IMR-90 (cell line): Measurements from ENCODE around the gene CORO1A. TPM values are rescaled to one million over a fixed set of nuclear protein-coding genes. Genes with fewer than 3 reads are reported as not detected.
"Not testable (repeated sequence)": the region's sequence is repeated elsewhere in the genome, so short reads cannot be mapped to it uniquely, and the experiment has no call there.

Source experiments
- ATAC-seq: fragments of 200-7000 bp; cut with Tn5 transposase; 2 replicates; pipeline ENCODE4 v1.9.1; 2020; ENCODE audit warnings: low read depth, mild to moderate bottlenecking, moderate library complexity
- BruUV-seq: library from RNA; stranded (reverse); fragments of 400-500 nt; replicated peaks from 2 replicates; lab custom pipeline; 2021; lab: Mats Ljungman, UMichigan
- CTCF ChIA-PET: fragments of 300-600 bp; formaldehyde crosslinking; extraction: SDS; loops from one replicate; lab custom pipeline; 2021; ENCODE audit warnings: antibody characterized with exemption; lab: Yijun Ruan, JAX
- POLR2A ChIA-PET: fragments of 300-600 bp; sonication (Branson Sonifier 250); formaldehyde crosslinking; loops from one replicate; lab custom pipeline; 2022; ENCODE audit warnings: antibody characterized with exemption; ENCODE audit not compliant: unreplicated experiment; lab: Charles Lee
- DNase-seq: peaks from one replicate; pipeline ENCODE4 v3.0.0; 2013
- H2AFZ ChIP-seq: replicated peaks from 2 replicates; pipeline ENCODE3; 2013; ENCODE audit warnings: low read length, mild to moderate bottlenecking; ENCODE audit not compliant: poor library complexity
- H2AK5ac ChIP-seq: 2 replicates; pipeline ENCODE4 v1.6.1; 2013; ENCODE audit warnings: low read depth, low read length, inconsistent platforms
- H2AK9ac ChIP-seq: replicated peaks from 2 replicates; pipeline ENCODE3; 2013; ENCODE audit warnings: mild to moderate bottlenecking, low read depth, low read length, moderate library complexity; ENCODE audit not compliant: poor library complexity
- H2BK120ac ChIP-seq: 2 replicates; pipeline ENCODE4 v1.6.1; 2013; ENCODE audit warnings: low read depth, low read length, inconsistent platforms
- H2BK15ac ChIP-seq: 3 replicates; pipeline ENCODE4 v1.6.1; 2013; ENCODE audit warnings: low read depth, low read length, inconsistent platforms
- H2BK20ac ChIP-seq: 2 replicates; pipeline ENCODE4 v1.6.1; 2013; ENCODE audit warnings: low read depth, mild to moderate bottlenecking, inconsistent platforms, low read length, moderate library complexity
- H2BK5ac ChIP-seq: 2 replicates; pipeline ENCODE4 v1.6.1; 2013; ENCODE audit warnings: mild to moderate bottlenecking, low read depth, low read length, inconsistent platforms; ENCODE audit not compliant: poor library complexity, severe bottlenecking
- H3K14ac ChIP-seq: replicated peaks from 2 replicates; pipeline ENCODE4 v1.6.1; 2013; ENCODE audit warnings: low read depth, low read length, inconsistent platforms
- H3K18ac ChIP-seq: 2 replicates; pipeline ENCODE4 v1.6.1; 2013; ENCODE audit warnings: low read depth, low read length, control low read depth
- H3K23ac ChIP-seq: 2 replicates; pipeline ENCODE4 v1.6.1; 2013; ENCODE audit warnings: low read depth, low read length, inconsistent platforms
- H3K27ac ChIP-seq: 2 replicates; pipeline ENCODE4 v1.5.1; 2013; ENCODE audit warnings: mild to moderate bottlenecking, control low read depth, low read length; ENCODE audit not compliant: insufficient read depth
- H3K27me3 ChIP-seq: 2 replicates; pipeline ENCODE4 v1.6.1; 2013; ENCODE audit warnings: low read length; ENCODE audit not compliant: control insufficient read depth, insufficient read depth
- H3K36me3 ChIP-seq: 2 replicates; pipeline ENCODE4 v1.6.1; 2013; ENCODE audit warnings: low read length, mixed read lengths; ENCODE audit not compliant: control insufficient read depth, insufficient read depth
- H3K4ac ChIP-seq: 2 replicates; pipeline ENCODE4 v1.6.1; 2013; ENCODE audit warnings: low read depth, low read length, inconsistent platforms
- H3K4me1 ChIP-seq: 2 replicates; pipeline ENCODE4 v1.6.1; 2013; ENCODE audit warnings: low read length, mixed read lengths; ENCODE audit not compliant: control insufficient read depth, insufficient read depth
- H3K4me2 ChIP-seq: 2 replicates; pipeline ENCODE4 v1.6.1; 2013; ENCODE audit warnings: low read depth, mild to moderate bottlenecking, control low read depth, low read length, moderate library complexity
- H3K4me3 ChIP-seq: 2 replicates; pipeline ENCODE4 v1.5.1; 2013; ENCODE audit warnings: low read depth, mild to moderate bottlenecking, control low read depth, low read length, moderate library complexity; ENCODE audit not compliant: insufficient read depth
- H3K56ac ChIP-seq: 2 replicates; pipeline ENCODE4 v1.6.1; 2013; ENCODE audit warnings: low read length, inconsistent platforms; ENCODE audit not compliant: insufficient read depth; ENCODE audit errors: extremely low read depth
- H3K79me1 ChIP-seq, 2 experiments: 2 replicates each; pipeline ENCODE4 v1.6.1; 2013; ENCODE audit warnings: low read length in 2 of 2, inconsistent platforms in 1 of 2, low read depth in 1 of 2
- H3K9ac ChIP-seq: 2 replicates; pipeline ENCODE4 v1.6.1; 2013; ENCODE audit warnings: low read depth, low read length, control low read depth
- H3K9me1 ChIP-seq: 2 replicates; pipeline ENCODE4 v1.6.1; 2013; ENCODE audit warnings: low read length, inconsistent platforms; ENCODE audit not compliant: insufficient read depth
- H3K9me3 ChIP-seq: 2 replicates; pipeline ENCODE4 v1.6.1; 2013; ENCODE audit warnings: low read length; ENCODE audit not compliant: control insufficient read depth, insufficient read depth
- H4K20me1 ChIP-seq: 2 replicates; pipeline ENCODE4 v1.6.1; 2013; ENCODE audit warnings: low read length, inconsistent platforms; ENCODE audit not compliant: insufficient read depth
- H4K5ac ChIP-seq: 2 replicates; pipeline ENCODE4 v1.6.1; 2013; ENCODE audit warnings: mild to moderate bottlenecking, low read depth, low read length, control low read depth
- H4K8ac ChIP-seq, 2 experiments: 2 replicates each; pipeline ENCODE4 v1.6.1; 2013; ENCODE audit warnings: low read depth in 2 of 2, low read length in 2 of 2, control low read depth in 1 of 2, inconsistent platforms in 1 of 2
- H4K91ac ChIP-seq: 2 replicates; pipeline ENCODE4 v1.6.1; 2013; ENCODE audit warnings: low read depth, low read length, inconsistent platforms; ENCODE audit not compliant: insufficient read depth
- CEBPB ChIP-seq: IDR thresholded peaks from 2 replicates; pipeline ENCODE4 v1.6.1; 2012; ENCODE audit warnings: low read depth, low read length, improper control_type of control experiment
- RFX5 ChIP-seq: IDR thresholded peaks from 2 replicates; pipeline ENCODE4 v1.8.0; 2012; ENCODE audit warnings: low read depth, mild to moderate bottlenecking, low read length, moderate library complexity
- WGBS, 2 experiments: methylation state at CpG; one replicate each; pipeline versions ENCODE4 v1.1.5 to v1.1.7; 2013; ENCODE audit warnings: missing lambda C conversion rate in 2 of 2; ENCODE audit not compliant: insufficient read length in 1 of 2; ENCODE audit errors: extremely low coverage in 2 of 2; 5-methylcytosine and 5-hydroxymethylcytosine counted together
- dilution Hi-C: fragments of 300-500 bp; cut with HindIII; formaldehyde crosslinking; loops from one replicate; pipeline ENCODE4 v1.14.3; 2018; ENCODE audit warnings: low sequenced_read_pairs; ENCODE audit not compliant: unreplicated experiment
- in situ Hi-C: fragments of 300-500 bp; cut with MboI; formaldehyde crosslinking; loops from 3 replicates; pipeline ENCODE4 v1.14.3; 2019; ENCODE audit warnings: low sequenced_read_pairs, inconsistent platforms, mixed read lengths
- intact Hi-C: fragments of 100-400 bp; cut with micrococcal nuclease; formaldehyde crosslinking; loops from 2 replicates; pipeline ENCODE4 v1.10.0; 2022
- polyA plus RNA-seq, 3 experiments: library from polyadenylated mRNA; depleted of rRNA; stranded (reverse); fragments of >200 nt; gene quantifications; 2 replicates each; pipeline ENCODE4 v1.2.3, GENCODE V29; 2012; ENCODE audit warnings: low replicate concordance in 1 of 3
- total RNA-seq: library from RNA; depleted of rRNA; stranded (reverse); fragments of >200 nt; gene quantifications from 2 replicates; pipeline ENCODE4 v1.2.3, GENCODE V29; 2012

The CORO1A gene
- total and polyA plus RNA-seq, 2 of the 4 experiments (the other 2 are of a cell fraction) = 7.2 to 13.2 TPM

DNA sequence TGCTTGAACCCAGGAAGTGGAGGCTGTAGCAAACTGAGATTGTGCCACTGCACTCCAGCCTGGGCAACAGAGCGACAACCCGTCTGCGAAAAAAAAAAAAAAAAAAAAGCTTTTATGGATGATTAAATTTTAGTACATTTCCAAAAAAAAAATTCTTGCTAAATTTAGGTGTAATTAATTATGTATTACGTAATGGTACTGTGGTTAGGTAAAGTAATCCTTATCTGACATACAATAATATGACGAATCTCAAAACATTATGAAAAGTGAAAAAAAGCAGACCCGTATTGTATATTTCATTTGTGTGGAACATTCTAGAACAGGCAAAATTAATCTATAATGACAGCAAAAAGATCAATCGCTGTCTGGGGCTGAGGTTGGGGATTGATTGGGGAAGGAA, 10.3 kb upstream of the CORO1A start:
- in situ Hi-C loops (no loop called here), dilution Hi-C loops (no loop called here), intact Hi-C loops (no loop called here)
- Histone ChIP-seq H3K9ac (no peak overlapping the region), H2AFZ (no peak overlapping the region), H3K4me3 (no peak overlapping the region), H2AK9ac (no peak overlapping the region), H3K4me1 (no peaks in the 10 kb centered on the region), H3K4me2 (no peak overlapping the region), H3K4ac (no peak overlapping the region), H3K23ac (no peak overlapping the region), H4K8ac (no peak overlapping the region), H2AK5ac (no peak overlapping the region), H3K79me1 (no peaks in the 10 kb centered on the region), H3K18ac (no peak overlapping the region), H4K5ac (no peak overlapping the region), H3K9me1 (no peaks in the 10 kb centered on the region), H2BK15ac (no peak overlapping the region), H4K20me1 (no peaks in the 10 kb centered on the region), H3K14ac (no peak overlapping the region), H3K27ac (no peak overlapping the region), H3K27me3 (peaks cover 3% of the 10 kb centered on the region; the same call in 1 of the 2 replicates), H3K56ac (no peak overlapping the region), H3K9me3 (no peaks in the 10 kb centered on the region), H2BK5ac (no peak overlapping the region), H4K91ac (no peak overlapping the region), H2BK20ac (no peak overlapping the region), H2BK120ac (no peak overlapping the region), H3K36me3 (no peaks in the 10 kb centered on the region)
- POLR2A ChIA-PET = interaction anchor here (0.6 kb wide), 1 partner anchor 15 kb away, joined by 10 read pairs; no protein-coding TSS in a partner anchor
- peak; percentile 41 for TF ChIP-seq CEBPB
- no peak for TF ChIP-seq RFX5
- CTCF ChIA-PET = no interaction called here
- ATAC-seq = no peak
- DNase-seq = no peak
- no TSS peak for BruUV-seq
- no CpG with 5 or more reads among the region's 7 CpGs for WGBS, 2 experiments

DNA sequence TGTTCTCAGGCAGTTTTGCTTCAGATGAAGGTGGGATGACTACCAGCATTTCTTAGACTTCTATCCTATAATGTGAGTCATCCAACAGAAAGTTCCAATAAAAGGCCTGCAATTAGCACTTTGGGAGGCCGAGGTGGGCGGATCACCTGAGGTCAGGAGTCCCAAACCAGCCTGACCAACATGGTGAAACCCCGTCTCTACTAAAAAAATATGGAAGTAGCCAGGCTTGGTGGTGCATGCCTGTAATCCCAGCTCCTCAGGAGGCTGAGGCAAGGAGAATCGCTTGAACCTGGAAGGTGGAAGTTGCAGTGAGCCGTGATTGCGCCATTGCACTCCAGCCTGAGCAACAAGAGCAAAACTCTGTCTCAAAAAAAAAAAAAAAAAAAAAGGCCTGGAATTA, 6.5 kb upstream of the CORO1A start:
- H3K18ac ChIP-seq, H3K4ac ChIP-seq, H3K9me3 ChIP-seq, H2BK5ac ChIP-seq, H3K4me1 ChIP-seq, H3K27ac ChIP-seq, H3K14ac ChIP-seq, H3K23ac ChIP-seq, H2AK9ac ChIP-seq, H3K36me3 ChIP-seq, H4K20me1 ChIP-seq, H4K91ac ChIP-seq, POLR2A ChIA-PET, H4K5ac ChIP-seq, dilution Hi-C loops, H3K9ac ChIP-seq, H4K8ac ChIP-seq, H3K27me3 ChIP-seq, H3K56ac ChIP-seq, H2BK120ac ChIP-seq, H3K79me1 ChIP-seq, DNase-seq, ATAC-seq, H2AFZ ChIP-seq, H3K4me2 ChIP-seq, H3K9me1 ChIP-seq, BruUV-seq, H2BK20ac ChIP-seq, H3K4me3 ChIP-seq, H2BK15ac ChIP-seq, H2AK5ac ChIP-seq, intact Hi-C loops: not testable (repeated sequence)
- in situ Hi-C loops = loop anchor here (25.0 kb wide), 1 partner anchor 235 kb away; the partner anchor contains the start of gene ZNF771
- WGBS, 2 experiments = no CpG with 5 or more reads among the region's 6 CpGs
- CTCF ChIA-PET = interaction anchor here (1.5 kb wide), 1 partner anchor 53 kb away, joined by 3 read pairs; no protein-coding TSS in a partner anchor
